Measurements from ENCODE around the gene AKNA. TPM values are rescaled to one million over a fixed set of nuclear protein-coding genes. Genes with fewer than 3 reads are reported as not detected.
A peak's percentile ranks its signal among the peaks of the same experiment; 100 is the strongest.

AKNA gene
- total RNA-seq, 2 donors from 2014 or later, result 12.2 to 15.4 TPM

DNA sequence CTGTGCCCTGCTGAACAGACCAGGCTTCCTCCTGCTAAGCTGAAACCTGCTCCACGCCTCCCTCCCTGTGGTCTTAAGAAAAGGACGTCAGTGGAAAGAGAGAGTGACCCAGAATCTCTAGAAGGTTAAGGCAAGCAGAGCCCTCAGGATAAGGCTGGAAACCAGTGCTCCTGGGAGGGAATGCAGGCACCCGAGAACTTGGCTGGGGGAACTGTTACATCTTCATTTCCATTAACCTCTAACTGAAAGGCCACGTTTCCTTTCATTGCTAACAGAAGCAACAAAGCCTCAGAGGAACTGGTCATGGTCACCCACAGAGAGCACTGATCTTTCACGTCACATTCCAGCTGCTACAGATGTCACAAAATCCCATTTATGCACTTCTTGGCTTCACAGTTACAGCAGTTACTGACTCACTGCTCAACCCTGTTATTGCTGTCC, 26.1 kb upstream of the AKNA start:
- no peak overlapping the region for H3K27ac Mint-ChIP-seq
- no peaks in the 10 kb centered on the region for H3K9me3 ChIP-seq (ENCODE audit: control insufficient read depth, low read length)
- H3K9ac ChIP-seq (ENCODE audit: extremely low read depth, low read length, poor library complexity, severe bottlenecking), result no peak overlapping the region
- H3K4me1 Mint-ChIP-seq, result peaks cover 22% of the 10 kb centered on the region
- no peak overlapping the region for H3K4me3 Mint-ChIP-seq
- H3K36me3 ChIP-seq (ENCODE audit: control insufficient read depth, insufficient read depth, low read length), result no peaks in the 10 kb centered on the region
- peak overlapping the region; percentile 26 for H3K27ac ChIP-seq (ENCODE audit: low read depth, low read length)
- TF ChIP-seq CTCF (conservative IDR thresholded peaks at IDR 0.05), result no peak
- H3K4me3 ChIP-seq (ENCODE audit: low read length), result no peak overlapping the region
- no peaks in the 10 kb centered on the region for H3K27me3 Mint-ChIP-seq (ENCODE audit: insufficient read depth)
- no peak for DNase-seq
- no peaks in the 10 kb centered on the region for H3K27me3 ChIP-seq (ENCODE audit: control insufficient read depth, insufficient read depth, low read length, poor library complexity, severe bottlenecking)
- WGBS, 2 experiments (ENCODE audit: insufficient coverage in 1 of 2, insufficient read length in 1 of 2), result 63 to 71% methylated on average over 3 to 5 of the region's 5 CpGs
- no peaks in the 10 kb centered on the region for H3K36me3 Mint-ChIP-seq (ENCODE audit: low read depth)
- peaks cover 3% of the 10 kb centered on the region for H3K4me1 ChIP-seq (ENCODE audit: control insufficient read depth, insufficient read depth, low read length)
- no peaks in the 10 kb centered on the region for H3K9me3 Mint-ChIP-seq

GRCh38 chr9:114412048-114412683, 24.4 kb upstream of the AKNA start:
- 90 to 92% methylated on average over 2 to 12 of the region's 12 CpGs for WGBS, 2 experiments (ENCODE audit: insufficient coverage in 1 of 2, insufficient read length in 1 of 2)
- Mint-ChIP-seq H3K4me1 (peaks cover 31% of the 10 kb centered on the region), H3K36me3 (ENCODE audit: low read depth) (no peaks in the 10 kb centered on the region), H3K27ac (no peak overlapping the region), H3K4me3 (no peak overlapping the region), H3K9me3 (no peaks in the 10 kb centered on the region), H3K27me3 (ENCODE audit: insufficient read depth) (no peaks in the 10 kb centered on the region)
- H3K36me3 ChIP-seq (ENCODE audit: control insufficient read depth, insufficient read depth, low read length), result no peaks in the 10 kb centered on the region
- DNase-seq, result no peak
- no peak for TF ChIP-seq CTCF (conservative IDR thresholded peaks at IDR 0.05)
- no peak overlapping the region for H3K4me3 ChIP-seq (ENCODE audit: low read length)
- H3K4me1 ChIP-seq (ENCODE audit: control insufficient read depth, insufficient read depth, low read length), result peaks cover 9% of the 10 kb centered on the region
- H3K27ac ChIP-seq (ENCODE audit: low read depth, low read length), result no peak overlapping the region
- H3K9ac ChIP-seq (ENCODE audit: extremely low read depth, low read length, poor library complexity, severe bottlenecking), result no peak overlapping the region
- no peaks in the 10 kb centered on the region for H3K27me3 ChIP-seq (ENCODE audit: control insufficient read depth, insufficient read depth, low read length, poor library complexity, severe bottlenecking)
- H3K9me3 ChIP-seq (ENCODE audit: control insufficient read depth, low read length), result no peaks in the 10 kb centered on the region

DNA sequence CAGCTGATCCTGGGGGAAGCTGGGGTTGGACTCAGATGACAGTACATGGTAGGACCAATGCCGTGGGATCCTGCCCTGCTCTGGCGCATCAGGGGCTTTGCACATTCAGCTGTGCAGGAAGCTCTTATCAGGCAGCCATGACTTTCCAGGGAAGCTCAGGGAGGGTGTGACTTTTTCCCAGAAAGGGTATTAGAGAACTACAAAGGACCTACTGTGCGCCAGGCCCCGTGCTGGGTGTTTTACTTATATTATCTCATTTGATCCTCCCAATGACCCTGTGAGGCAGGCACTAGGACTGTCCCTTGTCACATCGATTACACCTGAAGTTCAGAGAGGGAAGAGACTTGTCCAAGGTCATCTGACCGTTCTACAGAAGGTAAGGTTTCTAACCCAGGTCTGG, 23.7 kb upstream of the AKNA start:
- no peaks in the 10 kb centered on the region for H3K9me3 Mint-ChIP-seq
- no peaks in the 10 kb centered on the region for H3K27me3 ChIP-seq (ENCODE audit: control insufficient read depth, insufficient read depth, low read length, poor library complexity, severe bottlenecking)
- no peak overlapping the region for H3K9ac ChIP-seq (ENCODE audit: extremely low read depth, low read length, poor library complexity, severe bottlenecking)
- no peaks in the 10 kb centered on the region for H3K27me3 Mint-ChIP-seq (ENCODE audit: insufficient read depth)
- peaks cover 31% of the 10 kb centered on the region for H3K4me1 Mint-ChIP-seq
- H3K36me3 ChIP-seq (ENCODE audit: control insufficient read depth, insufficient read depth, low read length), result no peaks in the 10 kb centered on the region
- H3K27ac Mint-ChIP-seq, result no peak overlapping the region
- H3K27ac ChIP-seq (ENCODE audit: low read depth, low read length), result no peak overlapping the region
- H3K36me3 Mint-ChIP-seq (ENCODE audit: low read depth), result no peaks in the 10 kb centered on the region
- DNase-seq, result no peak
- 96% methylated on average over 6 of the region's 6 CpGs for WGBS, 2 experiments (ENCODE audit: insufficient coverage in 1 of 2, insufficient read length in 1 of 2)
- no peak overlapping the region for H3K4me3 ChIP-seq (ENCODE audit: low read length)
- H3K4me3 Mint-ChIP-seq, result no peak overlapping the region
- no peak for TF ChIP-seq CTCF (conservative IDR thresholded peaks at IDR 0.05)
- no peaks in the 10 kb centered on the region for H3K9me3 ChIP-seq (ENCODE audit: control insufficient read depth, low read length)
- H3K4me1 ChIP-seq (ENCODE audit: control insufficient read depth, insufficient read depth, low read length), result peaks cover 9% of the 10 kb centered on the region
